ENCODE results near the gene UCN3.

DNA sequence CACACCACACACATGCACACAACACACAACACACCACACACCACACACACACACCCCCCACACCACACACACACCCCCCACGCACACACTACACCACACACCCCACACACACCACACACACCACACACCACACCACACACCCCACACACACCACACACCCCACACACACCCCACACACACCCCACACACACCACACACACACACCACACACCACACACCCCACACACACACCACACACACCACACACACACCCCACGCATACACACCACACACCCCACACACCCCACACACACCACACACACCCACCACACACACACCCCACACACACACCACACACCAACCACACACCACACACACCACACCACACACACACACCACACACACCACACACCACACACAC lies 16.4 kb downstream of the UCN3 start:
- TF ChIP-seq POLR2A (IDR thresholded peaks at IDR 0.05; ENCODE audit: extremely low read depth, insufficient read length), result no peak
- TF ChIP-seq, protein P1, sequence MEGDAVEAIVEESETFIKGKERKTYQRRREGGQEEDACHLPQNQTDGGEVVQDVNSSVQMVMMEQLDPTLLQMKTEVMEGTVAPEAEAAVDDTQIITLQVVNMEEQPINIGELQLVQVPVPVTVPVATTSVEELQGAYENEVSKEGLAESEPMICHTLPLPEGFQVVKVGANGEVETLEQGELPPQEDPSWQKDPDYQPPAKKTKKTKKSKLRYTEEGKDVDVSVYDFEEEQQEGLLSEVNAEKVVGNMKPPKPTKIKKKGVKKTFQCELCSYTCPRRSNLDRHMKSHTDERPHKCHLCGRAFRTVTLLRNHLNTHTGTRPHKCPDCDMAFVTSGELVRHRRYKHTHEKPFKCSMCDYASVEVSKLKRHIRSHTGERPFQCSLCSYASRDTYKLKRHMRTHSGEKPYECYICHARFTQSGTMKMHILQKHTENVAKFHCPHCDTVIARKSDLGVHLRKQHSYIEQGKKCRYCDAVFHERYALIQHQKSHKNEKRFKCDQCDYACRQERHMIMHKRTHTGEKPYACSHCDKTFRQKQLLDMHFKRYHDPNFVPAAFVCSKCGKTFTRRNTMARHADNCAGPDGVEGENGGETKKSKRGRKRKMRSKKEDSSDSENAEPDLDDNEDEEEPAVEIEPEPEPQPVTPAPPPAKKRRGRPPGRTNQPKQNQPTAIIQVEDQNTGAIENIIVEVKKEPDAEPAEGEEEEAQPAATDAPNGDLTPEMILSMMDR (IDR thresholded peaks at IDR 0.05; ENCODE audit: low read depth, low read length), result no peak
- TF ChIP-seq, protein P2, sequence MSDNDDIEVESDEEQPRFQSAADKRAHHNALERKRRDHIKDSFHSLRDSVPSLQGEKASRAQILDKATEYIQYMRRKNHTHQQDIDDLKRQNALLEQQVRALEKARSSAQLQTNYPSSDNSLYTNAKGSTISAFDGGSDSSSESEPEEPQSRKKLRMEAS (IDR thresholded peaks at IDR 0.05; ENCODE audit: low read depth, low read length), result no peak
- TF ChIP-seq MYC (IDR thresholded peaks at IDR 0.05; ENCODE audit: low read depth, low read length), result no peak
